ENCODE data around the gene PARP9.

PARP9 gene

DNA sequence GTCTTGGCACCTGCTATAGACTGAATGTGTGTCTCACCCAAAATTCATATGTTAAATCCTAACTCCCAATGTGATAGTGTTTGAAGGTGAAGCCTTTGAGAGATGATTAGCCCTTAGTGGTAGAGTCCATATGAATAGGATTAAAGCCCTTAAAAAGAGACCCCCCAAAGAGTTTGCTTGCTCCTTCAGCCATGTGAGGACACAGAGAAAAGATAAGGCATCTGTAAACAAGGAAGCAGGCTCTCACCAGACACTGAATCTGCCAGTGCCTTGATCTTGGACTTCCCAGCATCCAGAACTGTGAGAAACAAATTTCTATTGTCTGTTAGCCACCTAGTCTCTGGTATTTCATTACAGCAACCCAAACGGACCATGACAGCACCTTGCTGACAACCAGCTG, 65.9 kb downstream of the PARP9 start:
- peak overlapping the region; percentile 21 for H3K27ac Mint-ChIP-seq
- H3K36me3 Mint-ChIP-seq (ENCODE audit: low read depth) = peaks cover 30% of the 10 kb centered on the region
- DNase-seq = no peak
- no peak for TF ChIP-seq CTCF (IDR thresholded peaks at IDR 0.05)
- no peaks in the 10 kb centered on the region for H3K9me3 Mint-ChIP-seq
- peaks cover 6% of the 10 kb centered on the region for H3K4me1 Mint-ChIP-seq
- no peak overlapping the region for H3K4me3 Mint-ChIP-seq
- H3K27me3 Mint-ChIP-seq (ENCODE audit: low read depth, poor library complexity) = no peaks in the 10 kb centered on the region

- Mint-ChIP-seq H3K27me3 (ENCODE audit: low read depth, poor library complexity) (no peaks in the 10 kb centered on the region), H3K27ac (no peak overlapping the region), H3K36me3 (ENCODE audit: low read depth) (peaks cover 33% of the 10 kb centered on the region), H3K9me3 (no peaks in the 10 kb centered on the region), H3K4me3 (no peak overlapping the region), H3K4me1 (peaks cover 6% of the 10 kb centered on the region)
- DNase-seq = no peak
- TF ChIP-seq CTCF (IDR thresholded peaks at IDR 0.05) = no peak
Measured at GRCh38 chr3:122497425-122497824, 66.7 kb downstream of the PARP9 start.

GRCh38 chr3:122496508-122496907, 67.6 kb downstream of the PARP9 start:
- Mint-ChIP-seq H3K4me1 (peaks cover 6% of the 10 kb centered on the region), H3K27me3 (ENCODE audit: low read depth, poor library complexity) (no peaks in the 10 kb centered on the region), H3K27ac (peak overlapping the region; percentile 89), H3K36me3 (ENCODE audit: low read depth) (peaks cover 40% of the 10 kb centered on the region), H3K9me3 (no peaks in the 10 kb centered on the region), H3K4me3 (peak overlapping the region; percentile 47)
- no peak for DNase-seq
- no peak for TF ChIP-seq CTCF (IDR thresholded peaks at IDR 0.05)

GRCh38 chr3:122493296-122493695, 70.8 kb downstream of the PARP9 start:
- Mint-ChIP-seq H3K9me3 (no peaks in the 10 kb centered on the region), H3K4me1 (peaks cover 16% of the 10 kb centered on the region), H3K36me3 (ENCODE audit: low read depth) (peaks cover 66% of the 10 kb centered on the region), H3K27me3 (ENCODE audit: low read depth, poor library complexity) (no peaks in the 10 kb centered on the region), H3K4me3 (no peak overlapping the region), H3K27ac (no peak overlapping the region)
- no peak for DNase-seq
- no peak for TF ChIP-seq CTCF (IDR thresholded peaks at IDR 0.05)

DNA sequence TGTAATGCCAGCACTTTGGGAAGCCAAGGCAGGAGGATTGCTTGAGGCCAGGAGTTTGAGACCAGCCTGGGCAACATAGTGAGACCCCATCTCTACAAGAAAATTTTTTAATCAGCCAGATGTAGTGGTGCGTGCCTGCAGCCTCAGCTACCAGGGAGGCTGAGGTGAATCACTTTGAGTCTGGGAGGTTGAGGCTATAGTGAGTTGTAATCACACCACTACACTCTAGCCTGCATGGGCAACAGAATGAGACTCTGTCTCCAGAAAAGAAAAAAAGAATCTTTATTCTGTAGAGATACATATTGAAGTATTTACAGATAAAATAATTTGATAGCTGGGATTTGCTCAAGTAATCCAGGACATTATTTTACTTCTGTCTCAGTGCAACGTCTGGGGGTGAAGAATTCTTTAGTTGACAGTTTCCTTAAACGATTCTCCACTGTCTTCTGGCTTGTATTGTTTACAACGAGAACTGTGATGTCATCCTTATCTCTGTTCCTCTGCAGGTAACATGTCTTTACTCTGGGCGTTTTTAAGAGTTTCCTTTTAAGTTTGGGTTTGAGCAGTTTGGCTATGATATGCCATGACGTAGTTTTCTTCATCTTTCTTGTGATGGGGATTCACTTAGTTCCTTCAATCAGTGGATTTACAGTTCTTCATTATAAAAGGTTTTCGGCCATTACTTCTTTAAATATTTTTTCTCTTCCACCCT, 75.7 kb downstream of the PARP9 start:
- Mint-ChIP-seq H3K27ac (peak overlapping the region; percentile 64), H3K9me3 (no peaks in the 10 kb centered on the region), H3K36me3 (ENCODE audit: low read depth) (peaks cover 62% of the 10 kb centered on the region), H3K27me3 (ENCODE audit: low read depth, poor library complexity) (no peaks in the 10 kb centered on the region), H3K4me3 (no peak overlapping the region), H3K4me1 (peaks cover 10% of the 10 kb centered on the region)
- TF ChIP-seq CTCF (IDR thresholded peaks at IDR 0.05) = no peak
- DNase-seq = no peak

DNA sequence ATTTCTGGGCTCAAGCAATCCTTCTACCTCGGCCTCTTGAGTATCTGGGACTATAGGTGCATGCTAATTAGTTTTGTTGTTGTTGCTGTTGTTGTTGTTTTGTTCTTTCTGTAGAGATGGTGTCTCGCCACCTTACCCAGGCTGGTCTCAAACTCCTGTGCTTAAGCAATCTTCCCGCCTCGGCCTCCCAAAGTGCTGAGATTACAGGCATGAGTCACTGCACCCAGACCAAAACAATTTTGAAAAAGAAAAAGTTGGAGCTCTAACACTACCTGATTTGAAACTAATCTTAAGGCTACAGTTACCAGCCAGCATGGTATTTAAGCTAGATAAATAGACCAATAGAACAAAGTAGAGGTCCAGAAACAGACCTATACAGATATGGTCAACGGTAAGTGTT, 79.1 kb downstream of the PARP9 start:
- no peak for DNase-seq
- H3K27ac Mint-ChIP-seq = peak overlapping the region; percentile 71
- peaks cover 7% of the 10 kb centered on the region for H3K4me1 Mint-ChIP-seq
- H3K36me3 Mint-ChIP-seq (ENCODE audit: low read depth) = peaks cover 44% of the 10 kb centered on the region
- H3K9me3 Mint-ChIP-seq = no peaks in the 10 kb centered on the region
- H3K4me3 Mint-ChIP-seq = no peak overlapping the region
- no peak for TF ChIP-seq CTCF (IDR thresholded peaks at IDR 0.05)
- H3K27me3 Mint-ChIP-seq (ENCODE audit: low read depth, poor library complexity) = no peaks in the 10 kb centered on the region
